ENCODE results near the gene ADCY2. TPM values are rescaled to one million over a fixed set of nuclear protein-coding genes. Genes with fewer than 3 reads are reported as not detected.

Gene ADCY2
- total and polyA plus RNA-seq, 9 donors: 4.0 to 22.8 (median 8.3) TPM

DNA sequence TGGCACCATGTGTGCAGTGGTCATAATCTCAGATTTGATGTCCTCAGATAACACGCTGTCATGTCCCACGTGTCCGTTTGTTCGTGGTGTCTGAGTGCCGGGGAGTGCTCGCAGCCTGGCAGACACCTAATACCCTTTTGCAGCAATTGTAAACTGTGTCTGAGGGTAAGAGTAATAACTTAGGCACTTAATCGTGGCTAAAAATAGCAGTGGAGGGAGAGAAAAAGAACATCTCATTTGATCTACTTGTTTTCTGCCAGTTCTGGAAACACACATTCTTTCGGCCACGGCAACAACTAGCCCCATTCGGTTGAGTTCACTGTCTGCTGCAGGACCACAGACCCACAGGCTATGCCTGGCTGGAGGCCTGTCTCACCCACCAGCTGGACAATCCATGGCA, 16.5 kb downstream of the ADCY2 start:
- no peaks in the 10 kb centered on the region for H3K36me3 ChIP-seq
- TF ChIP-seq EP300 (IDR thresholded peaks at IDR 0.05) (no peak), POLR2A (IDR thresholded peaks at IDR 0.05) (no peak)
- TF ChIP-seq, protein P1, sequence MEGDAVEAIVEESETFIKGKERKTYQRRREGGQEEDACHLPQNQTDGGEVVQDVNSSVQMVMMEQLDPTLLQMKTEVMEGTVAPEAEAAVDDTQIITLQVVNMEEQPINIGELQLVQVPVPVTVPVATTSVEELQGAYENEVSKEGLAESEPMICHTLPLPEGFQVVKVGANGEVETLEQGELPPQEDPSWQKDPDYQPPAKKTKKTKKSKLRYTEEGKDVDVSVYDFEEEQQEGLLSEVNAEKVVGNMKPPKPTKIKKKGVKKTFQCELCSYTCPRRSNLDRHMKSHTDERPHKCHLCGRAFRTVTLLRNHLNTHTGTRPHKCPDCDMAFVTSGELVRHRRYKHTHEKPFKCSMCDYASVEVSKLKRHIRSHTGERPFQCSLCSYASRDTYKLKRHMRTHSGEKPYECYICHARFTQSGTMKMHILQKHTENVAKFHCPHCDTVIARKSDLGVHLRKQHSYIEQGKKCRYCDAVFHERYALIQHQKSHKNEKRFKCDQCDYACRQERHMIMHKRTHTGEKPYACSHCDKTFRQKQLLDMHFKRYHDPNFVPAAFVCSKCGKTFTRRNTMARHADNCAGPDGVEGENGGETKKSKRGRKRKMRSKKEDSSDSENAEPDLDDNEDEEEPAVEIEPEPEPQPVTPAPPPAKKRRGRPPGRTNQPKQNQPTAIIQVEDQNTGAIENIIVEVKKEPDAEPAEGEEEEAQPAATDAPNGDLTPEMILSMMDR (IDR thresholded peaks at IDR 0.05): no peak
- 44 to 66% (median 55%) methylated on average over 10 of the region's 10 CpGs for WGBS, 3 donors
- H3K4me1 ChIP-seq (ENCODE audit: insufficient read depth): no peaks in the 10 kb centered on the region
- no peaks in the 10 kb centered on the region for H3K9me3 ChIP-seq
- no peaks in the 10 kb centered on the region for H3K27me3 ChIP-seq
- H3K4me3 ChIP-seq: no peak overlapping the region
- DNase-seq: no peak
- intact Hi-C loops (cut with DNase I): no loop called here
- no peak overlapping the region for H3K27ac ChIP-seq

DNA sequence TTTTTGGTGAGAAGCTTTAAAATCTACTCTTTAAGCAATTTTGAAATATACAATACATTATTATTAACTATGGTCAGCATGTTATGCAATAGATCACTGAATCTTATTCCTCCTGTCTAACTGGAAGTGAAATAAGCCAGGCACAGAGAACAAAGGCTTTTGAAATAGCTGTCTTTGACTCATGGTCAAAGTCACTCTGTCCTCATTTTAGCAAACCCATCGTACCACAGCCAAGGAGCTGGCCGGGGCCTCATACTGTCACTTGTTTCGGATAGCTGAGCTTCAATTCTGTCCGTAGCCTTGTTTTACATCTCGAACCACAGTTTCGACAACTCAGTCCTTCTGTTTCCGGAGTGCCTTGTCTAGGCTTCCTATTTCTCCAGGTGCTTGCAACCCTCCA, 19.2 kb downstream of the ADCY2 start:
- H3K27ac ChIP-seq: no peak overlapping the region
- H3K36me3 ChIP-seq: no peaks in the 10 kb centered on the region
- no peak overlapping the region for H3K4me3 ChIP-seq
- 90 to 97% (median 93%) methylated on average over 7 of the region's 7 CpGs for WGBS, 3 donors
- no peaks in the 10 kb centered on the region for H3K27me3 ChIP-seq
- DNase-seq: no peak
- TF ChIP-seq POLR2A (IDR thresholded peaks at IDR 0.05): no peak
- TF ChIP-seq, protein P1 (IDR thresholded peaks at IDR 0.05): no peak
- TF ChIP-seq EP300 (IDR thresholded peaks at IDR 0.05): no peak
- no peaks in the 10 kb centered on the region for H3K4me1 ChIP-seq (ENCODE audit: insufficient read depth)
- H3K9me3 ChIP-seq: no peaks in the 10 kb centered on the region
- intact Hi-C loops (cut with DNase I): no loop called here

DNA sequence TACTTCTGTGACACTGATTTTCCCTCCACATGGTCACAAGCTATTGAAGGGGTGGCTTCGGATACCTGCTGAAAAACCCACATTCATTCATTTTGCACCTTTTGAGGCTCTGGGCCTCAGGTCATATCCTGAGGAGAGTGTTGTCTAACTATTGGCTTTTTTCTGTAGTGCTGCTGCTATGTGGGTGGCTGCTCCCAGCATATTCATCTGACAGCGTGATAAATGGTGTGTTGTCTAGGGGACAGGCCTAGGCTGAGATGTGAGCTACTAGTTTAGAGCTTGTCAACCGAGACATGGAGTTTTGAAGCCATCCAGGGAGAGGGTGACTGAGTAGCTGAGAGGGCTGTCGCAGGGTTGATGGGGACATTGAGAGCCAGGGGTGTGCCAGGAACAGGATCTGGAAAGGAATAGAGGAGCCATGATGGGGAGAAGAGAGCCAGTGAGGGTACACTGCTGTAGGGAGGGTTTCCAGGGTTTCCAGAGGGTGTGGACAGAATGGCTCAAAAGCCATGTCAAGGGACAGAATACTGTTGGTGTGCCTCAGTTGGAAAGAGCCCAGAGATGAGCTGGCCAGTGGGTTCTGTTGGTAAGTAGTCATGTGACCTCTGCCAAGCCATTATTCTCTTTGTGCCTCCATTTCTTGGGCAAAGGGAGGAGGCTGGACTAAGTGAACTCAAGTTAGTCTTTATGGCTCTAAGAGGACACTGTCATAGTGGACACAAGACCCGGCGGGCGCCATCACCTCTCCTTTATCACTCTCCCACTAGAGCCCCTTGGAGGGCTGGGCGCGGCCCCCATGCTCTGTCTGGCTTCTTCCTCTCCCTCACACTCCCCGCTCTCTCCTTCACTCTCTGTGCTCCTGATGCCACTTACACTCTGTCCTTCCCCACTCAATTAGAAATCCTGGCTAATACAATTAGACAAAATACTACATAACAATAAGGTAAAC, 19.9 kb downstream of the ADCY2 start:
- no peak for TF ChIP-seq EP300 (IDR thresholded peaks at IDR 0.05)
- WGBS, 3 donors: 92 to 94% (median 94%) methylated on average over 10 of the region's 10 CpGs
- no peak overlapping the region for H3K4me3 ChIP-seq
- no peak for DNase-seq
- H3K4me1 ChIP-seq (ENCODE audit: insufficient read depth): no peaks in the 10 kb centered on the region
- no peaks in the 10 kb centered on the region for H3K27me3 ChIP-seq
- H3K27ac ChIP-seq: no peak overlapping the region
- no peaks in the 10 kb centered on the region for H3K9me3 ChIP-seq
- H3K36me3 ChIP-seq: no peaks in the 10 kb centered on the region
- intact Hi-C loops (cut with DNase I): no loop called here

DNA sequence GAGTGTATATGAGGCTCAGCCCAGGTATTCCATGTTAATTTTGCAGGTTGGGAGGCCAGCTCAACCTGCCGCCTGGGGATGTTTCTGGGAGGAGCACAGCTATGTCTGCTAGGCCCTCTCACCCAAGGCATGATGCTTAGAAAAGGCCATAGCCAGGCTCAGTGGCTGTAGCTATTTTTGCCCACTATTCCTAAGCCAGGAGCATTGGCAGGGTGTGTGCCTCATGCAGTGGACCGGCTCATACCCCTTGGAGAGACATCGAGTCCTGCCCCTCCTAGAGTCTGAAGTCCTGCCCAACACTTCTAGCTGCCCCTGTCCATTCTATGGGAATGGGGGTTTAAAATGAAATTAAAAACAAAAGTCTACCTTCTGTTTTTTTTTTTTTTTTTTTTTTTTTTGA, 22.3 kb downstream of the ADCY2 start:
- Histone ChIP-seq H3K4me1 (ENCODE audit: insufficient read depth) (peaks cover 7% of the 10 kb centered on the region), H3K9me3 (no peaks in the 10 kb centered on the region), H3K4me3 (no peak overlapping the region), H3K36me3 (no peaks in the 10 kb centered on the region), H3K27ac (no peak overlapping the region), H3K27me3 (no peaks in the 10 kb centered on the region)
- no peak for TF ChIP-seq POLR2A (IDR thresholded peaks at IDR 0.05)
- TF ChIP-seq, protein P1 (IDR thresholded peaks at IDR 0.05): no peak
- TF ChIP-seq EP300 (IDR thresholded peaks at IDR 0.05): no peak
- no peak for DNase-seq
- 90 to 95% (median 94%) methylated on average over 3 of the region's 3 CpGs for WGBS, 3 donors
- intact Hi-C loops (cut with DNase I): no loop called here

DNA sequence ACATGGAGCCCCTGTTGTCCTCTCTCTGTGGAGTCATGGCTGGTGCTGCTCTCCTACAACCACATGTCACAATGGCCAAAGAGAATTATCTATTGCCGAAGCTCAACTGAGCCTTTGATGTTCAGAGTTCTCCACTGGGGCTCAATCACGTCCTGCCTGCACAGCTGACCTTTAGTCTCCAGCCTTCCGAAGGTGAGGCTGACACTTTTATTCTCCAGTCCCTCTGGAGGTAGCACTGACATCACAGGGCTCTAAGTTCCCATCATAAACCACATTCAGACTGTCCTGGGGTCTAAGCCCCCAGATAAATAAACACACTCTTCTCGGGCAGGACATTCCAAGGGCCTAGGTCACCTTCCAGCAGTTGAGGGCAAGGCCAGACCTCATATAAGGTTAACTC, 23.4 kb downstream of the ADCY2 start:
- Histone ChIP-seq H3K27ac (no peak overlapping the region), H3K4me3 (no peak overlapping the region), H3K36me3 (no peaks in the 10 kb centered on the region), H3K9me3 (no peaks in the 10 kb centered on the region), H3K4me1 (ENCODE audit: insufficient read depth) (peaks cover 7% of the 10 kb centered on the region), H3K27me3 (no peaks in the 10 kb centered on the region)
- DNase-seq: no peak
- TF ChIP-seq, protein P1 (IDR thresholded peaks at IDR 0.05): no peak
- TF ChIP-seq EP300 (IDR thresholded peaks at IDR 0.05): no peak
- TF ChIP-seq POLR2A (IDR thresholded peaks at IDR 0.05): no peak
- intact Hi-C loops (cut with DNase I): no loop called here
- 71 to 78% (median 75%) methylated on average over 4 of the region's 4 CpGs for WGBS, 3 donors
